HCT116 (cell line): ENCODE data around the gene PFKFB3. TPM values are rescaled to one million over a fixed set of nuclear protein-coding genes. Genes with fewer than 3 reads are reported as not detected.

Experiments used
- ATAC-seq: fragments of 200-7000 bp; cut with Tn5 transposase; 2 replicates; pipeline ENCODE4 v1.9.1; 2020; ENCODE audit warnings: mild to moderate bottlenecking, moderate library complexity
- BruUV-seq: library from RNA; stranded (reverse); fragments of 400-500 nt; replicated peaks from 2 replicates; lab custom pipeline; 2021; lab: Mats Ljungman, UMichigan
- CTCF ChIA-PET: fragments of 300-600 bp; sonication (Branson Sonifier 250); formaldehyde crosslinking; loops from one replicate; lab custom pipeline; 2021; ENCODE audit warnings: antibody characterized with exemption; lab: Charles Lee
- POLR2A ChIA-PET: fragments of 300-600, 350-600 bp; sonication (Branson Sonifier 250); formaldehyde crosslinking; loops from one replicate; lab custom pipeline; 2021; ENCODE audit warnings: antibody characterized with exemption; lab: Charles Lee
- RAD21 ChIA-PET, 2 experiments: fragments of 300-600 bp; sonication (Branson Sonifier 250); formaldehyde crosslinking; loops; one replicate each; lab custom pipeline; 2023; ENCODE audit warnings: low total read pairs in 2 of 2; ENCODE audit not compliant: uncharacterized antibody in 2 of 2, unreplicated experiment in 2 of 2, low non-redundant PET in 1 of 2; lab: Charles Lee
- DNase-seq: peaks from one replicate; pipeline ENCODE4 v3.0.0-alpha.2; 2010; ENCODE audit warnings: low read depth, low spot score
- H2AFZ ChIP-seq: fragments of 200-600 bp; shearing (Covaris generic), sonication (generic); 2 replicates; pipeline ENCODE4 v1.6.1; 2017; ENCODE audit warnings: low read depth, mixed run types, mixed read lengths, antibody characterized with exemption, low read length; ENCODE audit not compliant: poor library complexity, severe bottlenecking
- H3K27ac ChIP-seq: 2 replicates; pipeline ENCODE4 v1.5.1; 2012; ENCODE audit warnings: low read depth, low read length
- H3K27me3 ChIP-seq: fragments of 200-600 bp; sonication (generic); 2 replicates; pipeline ENCODE4 v1.6.1; 2016; ENCODE audit warnings: mixed run types, low read length, mixed read lengths; ENCODE audit not compliant: insufficient read depth
- H3K36me3 ChIP-seq, 2 experiments: fragments of 200-500 bp in 1 of 2; fragments of 200-600 bp in 1 of 2; sonication (Bioruptor generic) in 1 of 2; sonication (generic) in 1 of 2; 2 replicates each; pipeline versions ENCODE4 v1.5.1 to v1.6.1; 2014 to 2016; ENCODE audit warnings: low read length in 2 of 2, inconsistent platforms in 1 of 2, mixed read lengths in 1 of 2, mixed run types in 1 of 2; ENCODE audit not compliant: insufficient read depth in 2 of 2, control insufficient read depth in 1 of 2
- H3K4me1 ChIP-seq, 2 experiments: fragments of 200-600 bp in 1 of 2; sonication (generic) in 1 of 2; 2 replicates each; pipeline versions ENCODE4 v1.5.1 to v1.6.1; 2012 to 2017; ENCODE audit warnings: low read length in 2 of 2, inconsistent platforms in 1 of 2, mild to moderate bottlenecking in 1 of 2, mixed read lengths in 1 of 2, mixed run types in 1 of 2, moderate library complexity in 1 of 2; ENCODE audit not compliant: insufficient read depth in 2 of 2, control insufficient read depth in 1 of 2
- H3K4me2 ChIP-seq: fragments of 200-600 bp; sonication (generic); 2 replicates; pipeline ENCODE4 v1.6.1; 2017; ENCODE audit warnings: mixed run types, low read length, mixed read lengths
- H3K4me3 ChIP-seq, 2 experiments: fragments of 200-600 bp in 1 of 2; sonication (generic) in 1 of 2; replicated peaks in 1 of 2; 2 replicates each; pipeline ENCODE4 v1.5.1; 2011 to 2016; ENCODE audit warnings: low read length in 2 of 2, control low read depth in 1 of 2, low read depth in 1 of 2, mild to moderate bottlenecking in 1 of 2, mixed read lengths in 1 of 2, mixed run types in 1 of 2
- H3K79me2 ChIP-seq: fragments of 200-600 bp; sonication (generic); 2 replicates; pipeline ENCODE4 v1.6.1; 2017; ENCODE audit warnings: mild to moderate bottlenecking, mixed run types, low read length, moderate library complexity, mixed read lengths; ENCODE audit not compliant: insufficient read depth
- H3K9ac ChIP-seq: fragments of 200-600 bp; sonication (generic); 2 replicates; pipeline ENCODE4 v1.6.1; 2016; ENCODE audit warnings: low read length, mixed read lengths
- H3K9me2 ChIP-seq: fragments of 200-600 bp; sonication (generic), shearing (Covaris generic); 2 replicates; pipeline ENCODE4 v1.6.1; 2017; ENCODE audit warnings: mixed run types, mild to moderate bottlenecking, moderate library complexity; ENCODE audit not compliant: insufficient read depth
- H3K9me3 ChIP-seq, 2 experiments: fragments of 200-500 bp in 1 of 2; fragments of 200-600 bp in 1 of 2; sonication (Bioruptor generic) in 1 of 2; sonication (generic) in 1 of 2; 2 replicates each; pipeline ENCODE4 v1.6.1; 2014 to 2017; ENCODE audit warnings: low read length in 2 of 2, mixed read lengths in 2 of 2, inconsistent platforms in 1 of 2, low read depth in 1 of 2, mild to moderate bottlenecking in 1 of 2, mixed run types in 1 of 2, moderate library complexity in 1 of 2; ENCODE audit not compliant: control insufficient read depth in 1 of 2, insufficient read depth in 1 of 2
- H4K20me1 ChIP-seq: fragments of 200-600 bp; sonication (generic), shearing (Covaris generic); 2 replicates; pipeline ENCODE4 v1.6.1; 2017; ENCODE audit warnings: mixed run types, mild to moderate bottlenecking, moderate library complexity; ENCODE audit not compliant: insufficient read depth
- ATF3 ChIP-seq: IDR thresholded peaks from 2 replicates; pipeline ENCODE4 v1.6.1; 2012
- CBX3 ChIP-seq: IDR thresholded peaks from 2 replicates; pipeline ENCODE4 v1.6.1; 2012; ENCODE audit warnings: low read depth
- CEBPB ChIP-seq: IDR thresholded peaks from 2 replicates; pipeline ENCODE4 v1.6.1; 2012; ENCODE audit warnings: low read depth
- CTCF ChIP-seq, 3 experiments: fragments of 200-600 bp in 1 of 3; sonication (generic) in 1 of 3; IDR thresholded peaks in 2 of 3; conservative IDR thresholded peaks in 1 of 3; 2 replicates each; pipeline ENCODE4 v1.5.1; 2012 to 2017; ENCODE audit warnings: low read depth in 2 of 3, low read length in 2 of 3, antibody characterized with exemption in 1 of 3, borderline replicate concordance in 1 of 3, control low read depth in 1 of 3, mild to moderate bottlenecking in 1 of 3, mixed read lengths in 1 of 3, mixed run types in 1 of 3, moderate library complexity in 1 of 3; ENCODE audit not compliant: insufficient read depth in 1 of 3
- EZH2 ChIP-seq: fragments of 200-600 bp; sonication (generic); IDR thresholded peaks from 2 replicates; pipeline ENCODE4 v1.6.1; 2017; ENCODE audit warnings: antibody characterized with exemption, mixed run types
- POLR2A ChIP-seq: IDR thresholded peaks from 2 replicates; pipeline ENCODE4 v1.7.0; 2011; ENCODE audit warnings: borderline replicate concordance; ENCODE audit not compliant: insufficient read depth, insufficient read length; ENCODE audit errors: extremely low read depth
- SIN3A ChIP-seq: IDR thresholded peaks from 2 replicates; pipeline ENCODE4 v1.6.1; 2012; ENCODE audit warnings: low read depth
- YY1 ChIP-seq: IDR thresholded peaks from 2 replicates; pipeline ENCODE4 v1.6.1; 2011; ENCODE audit warnings: low read length, low read depth, moderate library complexity, mild to moderate bottlenecking; ENCODE audit not compliant: insufficient replicate concordance; ENCODE audit errors: extremely low read depth
- intact Hi-C: fragments of 100-400 bp; cut with micrococcal nuclease; formaldehyde crosslinking; loops from 2 replicates; pipeline ENCODE4 v1.10.0; 2022
- total RNA-seq: library from RNA; stranded (reverse); gene quantifications from one replicate; pipeline ENCODE4 v1.2.1, GENCODE V29; 2021; ENCODE audit not compliant: unreplicated experiment

Gene PFKFB3
- total RNA-seq, 1 experiment from 2014 or later, result 50.8 TPM

- TF ChIP-seq ATF3 (no peak), CBX3 (no peak), EZH2 (no peak), YY1 (no peak), POLR2A (no peak), CEBPB (no peak)
Measured at GRCh38 chr10:6171881-6172695, 30.6 kb upstream of the PFKFB3 start (continued).

GRCh38 chr10:6173203-6173602, 29.5 kb upstream of the PFKFB3 start:
- Histone ChIP-seq H3K4me1 (no peaks in the 10 kb centered on the region), H3K9ac (no peak overlapping the region), H3K79me2 (peaks cover 95% of the 10 kb centered on the region), H2AFZ (no peak overlapping the region), H3K27ac (no peak overlapping the region), H3K4me2 (no peak overlapping the region), H3K4me3 (no peak overlapping the region), H3K36me3 (no peaks in the 10 kb centered on the region; a peak in 1 of 4 replicates), H3K9me3 (no peaks in the 10 kb centered on the region), H3K9me2 (no peaks in the 10 kb centered on the region), H4K20me1 (peaks cover 5% of the 10 kb centered on the region; the same call in 1 of the 2 replicates), H3K27me3 (no peaks in the 10 kb centered on the region)
- TF ChIP-seq CTCF (IDR thresholded peaks at IDR 0.05 in 2 of 3, conservative IDR thresholded peaks at IDR 0.05 in 1 of 3; ENCODE audit: borderline replicate concordance in 1 of 3, insufficient read depth in 1 of 3, low read depth in 2 of 3, low read length in 2 of 3) (peak in 2 of 3 experiments; percentile 40 to 52; a peak in 4 of 6 replicates), SIN3A (no peak)
- RAD21 ChIA-PET, result no interaction called here
- POLR2A ChIA-PET, result no interaction called here
- no TSS peak for BruUV-seq
- DNase-seq, result no peak
- CTCF ChIA-PET, result interaction anchor here (0.9 to 1.7 kb wide), 2 partner anchors 29 to 229 kb away, joined by 3 to 6 read pairs; partner anchors contain the start of gene PFKFB3
- intact Hi-C loops, result no loop called here
- peak; percentile 61 for ATAC-seq
